Measurements from ENCODE around the gene INO80D. TPM values are rescaled to one million over a fixed set of nuclear protein-coding genes. Genes with fewer than 3 reads are reported as not detected.
"Not testable (repeated sequence)": the region's sequence is repeated elsewhere in the genome, so short reads cannot be mapped to it uniquely, and the experiment has no call there.

INO80D gene
- polyA plus RNA-seq, 1 experiment: 3.3 TPM

DNA sequence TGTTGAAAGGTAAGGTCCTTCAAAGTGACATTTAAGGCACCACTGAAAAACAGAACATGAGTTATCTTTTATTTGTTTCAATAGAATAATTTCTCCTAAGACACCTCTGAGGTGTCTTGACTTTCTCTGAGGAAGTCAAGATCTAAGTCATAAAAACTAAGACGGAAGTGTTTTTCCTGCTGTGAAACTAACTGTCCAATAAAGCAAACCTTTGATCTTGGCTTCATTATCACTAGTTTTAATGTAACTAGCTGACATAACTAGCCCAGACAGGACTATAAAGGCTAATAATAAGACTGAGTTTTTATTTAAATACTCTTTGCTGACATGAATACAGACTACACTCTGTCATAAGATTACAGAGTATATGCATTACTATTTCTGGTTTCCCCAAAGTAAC is 36.6 kb downstream of the INO80D start:
- Histone ChIP-seq H3K36me3 (ENCODE audit: control insufficient read depth, insufficient read depth, low read length) (no peaks in the 10 kb centered on the region), H3K4me3 (ENCODE audit: low read depth, low read length) (no peak overlapping the region), H3K27me3 (ENCODE audit: control insufficient read depth, insufficient read depth, low read length) (no peaks in the 10 kb centered on the region)
- CTCF ChIA-PET: no interaction called here
- no peak for DNase-seq (ENCODE audit: low read depth)
- POLR2A ChIA-PET: no interaction called here
- TF ChIP-seq, protein P1, sequence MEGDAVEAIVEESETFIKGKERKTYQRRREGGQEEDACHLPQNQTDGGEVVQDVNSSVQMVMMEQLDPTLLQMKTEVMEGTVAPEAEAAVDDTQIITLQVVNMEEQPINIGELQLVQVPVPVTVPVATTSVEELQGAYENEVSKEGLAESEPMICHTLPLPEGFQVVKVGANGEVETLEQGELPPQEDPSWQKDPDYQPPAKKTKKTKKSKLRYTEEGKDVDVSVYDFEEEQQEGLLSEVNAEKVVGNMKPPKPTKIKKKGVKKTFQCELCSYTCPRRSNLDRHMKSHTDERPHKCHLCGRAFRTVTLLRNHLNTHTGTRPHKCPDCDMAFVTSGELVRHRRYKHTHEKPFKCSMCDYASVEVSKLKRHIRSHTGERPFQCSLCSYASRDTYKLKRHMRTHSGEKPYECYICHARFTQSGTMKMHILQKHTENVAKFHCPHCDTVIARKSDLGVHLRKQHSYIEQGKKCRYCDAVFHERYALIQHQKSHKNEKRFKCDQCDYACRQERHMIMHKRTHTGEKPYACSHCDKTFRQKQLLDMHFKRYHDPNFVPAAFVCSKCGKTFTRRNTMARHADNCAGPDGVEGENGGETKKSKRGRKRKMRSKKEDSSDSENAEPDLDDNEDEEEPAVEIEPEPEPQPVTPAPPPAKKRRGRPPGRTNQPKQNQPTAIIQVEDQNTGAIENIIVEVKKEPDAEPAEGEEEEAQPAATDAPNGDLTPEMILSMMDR (IDR thresholded peaks at IDR 0.05; ENCODE audit: insufficient read depth, low read depth, low read length): no peak

DNA sequence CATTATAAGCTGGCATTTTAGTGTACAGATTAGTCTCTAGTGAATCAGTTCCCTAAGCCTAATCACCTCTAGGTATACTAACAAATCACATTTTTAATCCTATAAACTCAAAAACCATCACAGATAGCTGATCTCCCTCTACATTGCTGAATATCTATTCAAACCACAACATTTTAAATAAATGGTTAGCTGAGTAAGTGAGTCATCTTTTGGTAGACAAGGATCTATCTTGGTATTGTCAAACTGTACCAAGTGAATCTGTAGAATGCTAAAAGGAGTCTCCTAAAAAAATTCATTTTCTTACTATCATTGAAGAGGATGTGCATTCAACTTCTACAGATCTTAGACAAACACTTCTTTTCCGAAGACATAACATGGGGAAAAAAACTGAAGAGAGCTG is 40.7 kb downstream of the INO80D start:
- CTCF ChIA-PET: no interaction called here

DNA sequence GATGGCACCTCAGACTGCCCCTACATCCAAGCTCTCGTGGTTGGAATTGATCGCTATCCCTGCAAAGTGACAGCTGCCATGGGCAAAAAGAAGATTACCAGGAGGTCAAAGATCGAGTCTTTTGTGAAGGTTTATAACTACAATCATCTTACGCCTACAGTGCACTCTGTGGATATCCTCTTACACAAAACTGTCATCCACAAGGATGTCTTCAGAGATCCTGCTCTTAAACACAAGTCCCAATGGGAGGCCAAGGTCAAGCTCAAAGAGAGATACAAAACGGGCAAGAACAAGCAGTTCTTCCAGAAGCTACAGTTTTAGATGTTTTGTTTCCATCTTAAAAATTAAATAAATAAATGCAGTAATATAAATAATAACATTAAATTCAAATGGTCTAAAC is 45.4 kb downstream of the INO80D start:
- Histone ChIP-seq H3K4me3 (ENCODE audit: low read depth, low read length) (no peak overlapping the region), H3K36me3 (ENCODE audit: control insufficient read depth, insufficient read depth, low read length) (peaks cover 2% of the 10 kb centered on the region; the same call in 1 of the 2 replicates), H3K27me3 (ENCODE audit: control insufficient read depth, insufficient read depth, low read length) (no peaks in the 10 kb centered on the region)
- TF ChIP-seq, protein P1 (IDR thresholded peaks at IDR 0.05; ENCODE audit: insufficient read depth, low read depth, low read length): no peak
- no peak for DNase-seq (ENCODE audit: low read depth)
- POLR2A ChIA-PET: no interaction called here
- CTCF ChIA-PET: no interaction called here

More for the DNA sequence above, 40.7 kb downstream of the INO80D start:
- POLR2A ChIA-PET: interaction anchor here (0.6 kb wide), 1 partner anchor 114 kb away, joined by 7 read pairs; the partner anchor contains the start of genes EEF1B2 and NDUFS1
- TF ChIP-seq, protein P1 (IDR thresholded peaks at IDR 0.05; ENCODE audit: insufficient read depth, low read depth, low read length): no peak
- no peaks in the 10 kb centered on the region for H3K27me3 ChIP-seq (ENCODE audit: control insufficient read depth, insufficient read depth, low read length)
- no peak for DNase-seq (ENCODE audit: low read depth)
- H3K4me3 ChIP-seq (ENCODE audit: low read depth, low read length): no peak overlapping the region
- peaks cover 2% of the 10 kb centered on the region; the same call in 1 of the 2 replicates for H3K36me3 ChIP-seq (ENCODE audit: control insufficient read depth, insufficient read depth, low read length)

DNA sequence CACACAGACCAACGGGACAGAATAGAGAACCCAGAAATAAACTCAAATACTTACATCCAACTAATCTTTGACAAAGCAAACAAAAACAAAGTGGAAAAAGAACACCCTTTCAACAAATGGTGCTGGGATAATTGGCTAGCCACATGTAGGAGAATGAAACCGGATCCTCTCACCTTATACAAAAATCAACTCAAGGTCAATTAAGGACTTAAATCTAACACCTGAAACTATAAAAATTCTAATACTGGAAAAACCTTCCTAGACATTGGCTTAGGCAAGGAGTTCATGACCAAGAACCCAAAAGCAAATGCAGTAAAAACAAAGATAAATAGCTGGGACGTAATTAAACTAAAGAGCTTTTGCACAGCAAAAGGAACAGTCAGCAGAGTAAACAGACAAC is 50.6 kb downstream of the INO80D start:
- H3K4me3 ChIP-seq (ENCODE audit: low read depth, low read length); POLR2A ChIA-PET; DNase-seq (ENCODE audit: low read depth); H3K27me3 ChIP-seq (ENCODE audit: control insufficient read depth, insufficient read depth, low read length); CTCF ChIA-PET; H3K36me3 ChIP-seq (ENCODE audit: control insufficient read depth, insufficient read depth, low read length): not testable (repeated sequence)

DNA sequence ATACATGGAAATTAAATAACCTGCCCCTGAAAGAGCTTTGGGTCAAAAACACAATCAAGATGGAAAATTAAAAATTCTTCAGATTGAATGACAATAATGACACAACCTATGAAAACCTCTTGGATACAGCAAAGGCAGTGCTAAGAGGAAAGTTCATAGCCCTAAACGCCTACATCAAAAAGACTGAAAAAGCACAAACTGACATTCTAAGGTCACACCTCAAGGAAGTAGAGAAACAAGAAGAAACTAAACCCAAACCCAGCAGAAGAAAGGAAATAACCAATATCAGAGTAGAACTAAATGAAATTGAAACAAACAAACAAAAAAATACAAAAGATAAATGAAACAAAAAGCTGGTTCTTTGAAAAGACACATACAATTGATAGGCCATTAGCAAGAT is 52.5 kb downstream of the INO80D start:
- POLR2A ChIA-PET; H3K27me3 ChIP-seq (ENCODE audit: control insufficient read depth, insufficient read depth, low read length); H3K36me3 ChIP-seq (ENCODE audit: control insufficient read depth, insufficient read depth, low read length); H3K4me3 ChIP-seq (ENCODE audit: low read depth, low read length); DNase-seq (ENCODE audit: low read depth): not testable (repeated sequence)
- CTCF ChIA-PET: interaction anchor here (1.1 kb wide), 1 partner anchor 19 kb away, joined by 3 read pairs; no protein-coding TSS in a partner anchor

DNA sequence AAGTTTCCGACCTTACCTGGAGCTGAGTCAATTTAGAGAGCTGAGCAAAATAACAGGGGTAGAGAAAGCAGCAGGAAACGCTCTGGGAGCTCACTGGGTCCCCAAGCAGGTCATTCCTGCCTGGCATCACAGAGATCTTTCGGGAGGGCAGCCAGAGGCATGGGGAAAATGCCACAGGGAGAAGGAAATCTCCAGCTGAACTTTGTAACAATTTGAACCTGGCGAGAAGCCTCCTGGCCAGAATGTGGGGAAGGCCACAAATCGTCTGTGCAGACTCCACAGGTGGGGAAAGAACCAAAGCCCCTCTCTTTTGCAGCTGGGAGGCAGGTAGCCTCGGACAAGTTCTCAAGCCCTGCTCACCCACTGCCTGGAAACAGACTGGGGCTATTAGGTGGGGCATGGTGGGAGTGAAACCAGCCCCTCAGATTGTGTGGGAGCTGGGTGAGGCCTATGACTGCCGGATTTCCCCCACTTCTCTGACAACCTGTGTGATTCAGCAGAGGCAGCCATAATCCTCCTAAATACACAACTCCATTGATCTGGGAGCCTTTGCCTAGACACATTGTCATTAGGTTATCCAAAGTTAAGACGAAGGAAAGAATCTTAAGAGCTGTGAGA is 53.9 kb downstream of the INO80D start:
- Histone ChIP-seq H3K4me3 (ENCODE audit: low read depth, low read length) (no peak overlapping the region), H3K36me3 (ENCODE audit: control insufficient read depth, insufficient read depth, low read length) (peaks cover 4% of the 10 kb centered on the region), H3K27me3 (ENCODE audit: control insufficient read depth, insufficient read depth, low read length) (no peaks in the 10 kb centered on the region)
- TF ChIP-seq, protein P1 (IDR thresholded peaks at IDR 0.05; ENCODE audit: insufficient read depth, low read depth, low read length): no peak
- DNase-seq (ENCODE audit: low read depth): no peak
- POLR2A ChIA-PET: no interaction called here
- CTCF ChIA-PET: interaction anchor here (1.1 kb wide), 1 partner anchor 18 kb away, joined by 3 read pairs; no protein-coding TSS in a partner anchor
